ENCODE data around the gene KIF3A. TPM values are rescaled to one million over a fixed set of nuclear protein-coding genes. Genes with fewer than 3 reads are reported as not detected.

Gene KIF3A
- total RNA-seq, 1 experiment from 2014 or later, result 12.7 TPM

DNA sequence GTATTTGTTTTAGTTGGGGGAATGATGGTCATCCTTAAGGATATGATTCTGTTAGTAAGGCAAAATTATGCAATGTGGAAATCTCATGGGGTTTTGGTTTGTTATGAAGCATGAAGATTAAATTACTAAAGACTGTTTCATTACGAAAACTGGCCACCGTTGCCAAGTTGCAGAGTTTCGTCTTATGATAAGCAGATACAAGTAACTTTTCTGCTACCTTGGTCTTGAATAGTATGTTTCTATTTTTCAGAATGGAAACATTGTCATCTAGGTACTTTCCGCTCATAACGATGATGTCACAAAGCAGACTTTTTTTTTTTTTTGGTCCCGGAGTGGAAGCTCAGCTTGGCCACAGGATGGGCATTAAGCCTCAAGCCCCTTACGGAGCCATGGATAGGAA is 14.1 kb upstream of the KIF3A start:
- H3K27ac ChIP-seq (ENCODE audit: low read depth, low read length), result no peak overlapping the region
- no peaks in the 10 kb centered on the region for H3K27me3 ChIP-seq (ENCODE audit: insufficient read depth, low read length)
- H3K79me2 ChIP-seq (ENCODE audit: insufficient read depth, low read length), result no peaks in the 10 kb centered on the region
- no peak overlapping the region for H3K9ac ChIP-seq (ENCODE audit: low read length)
- DNase-seq (ENCODE audit: low read depth, low spot score) (no peak), ATAC-seq (no peak)
- peaks cover 2 to 10% of the 10 kb centered on the region in 2 experiments; a peak in 3 of 4 replicates for H3K4me1 ChIP-seq (ENCODE audit: control insufficient read depth in 1 of 2, insufficient read depth in 2 of 2, low read length in 2 of 2)
- no peak overlapping the region for H3K4me3 ChIP-seq (replicated peaks in 1 of 2; ENCODE audit: low read depth in 1 of 2, low read length in 2 of 2)
- H2AFZ ChIP-seq (ENCODE audit: low read depth, low read length, poor library complexity, severe bottlenecking), result no peak overlapping the region
- H3K9me3 ChIP-seq (ENCODE audit: control insufficient read depth in 1 of 2, insufficient read depth in 1 of 2, low read depth in 1 of 2, low read length in 2 of 2), result no peaks in the 10 kb centered on the region
- H3K4me2 ChIP-seq (ENCODE audit: low read length), result no peak overlapping the region
- intact Hi-C loops (cut with micrococcal nuclease), result no loop called here
- ChIA-PET RAD21 (ENCODE audit: low non-redundant PET in 1 of 2, low total read pairs in 2 of 2, uncharacterized antibody in 2 of 2, unreplicated experiment in 2 of 2) (no interaction called here), POLR2A (no interaction called here), CTCF (interaction anchor here (0.6 kb wide), 1 partner anchor 225 kb away, joined by 3 read pairs; no protein-coding TSS in a partner anchor)
- no peaks in the 10 kb centered on the region for H4K20me1 ChIP-seq (ENCODE audit: insufficient read depth)
- TF ChIP-seq SIN3A (IDR thresholded peaks at IDR 0.05; ENCODE audit: low read depth) (no peak), CBX3 (IDR thresholded peaks at IDR 0.05; ENCODE audit: low read depth) (no peak), ZNF274 (IDR thresholded peaks at IDR 0.05; ENCODE audit: low read depth, low read length) (no peak), JUND (IDR thresholded peaks at IDR 0.05) (no peak)
- no peaks in the 10 kb centered on the region for H3K36me3 ChIP-seq (ENCODE audit: control insufficient read depth in 1 of 2, insufficient read depth in 2 of 2, low read length in 2 of 2)
- no TSS peak for BruUV-seq (replicated peaks)
- H3K9me2 ChIP-seq (ENCODE audit: insufficient read depth), result no peaks in the 10 kb centered on the region

DNA sequence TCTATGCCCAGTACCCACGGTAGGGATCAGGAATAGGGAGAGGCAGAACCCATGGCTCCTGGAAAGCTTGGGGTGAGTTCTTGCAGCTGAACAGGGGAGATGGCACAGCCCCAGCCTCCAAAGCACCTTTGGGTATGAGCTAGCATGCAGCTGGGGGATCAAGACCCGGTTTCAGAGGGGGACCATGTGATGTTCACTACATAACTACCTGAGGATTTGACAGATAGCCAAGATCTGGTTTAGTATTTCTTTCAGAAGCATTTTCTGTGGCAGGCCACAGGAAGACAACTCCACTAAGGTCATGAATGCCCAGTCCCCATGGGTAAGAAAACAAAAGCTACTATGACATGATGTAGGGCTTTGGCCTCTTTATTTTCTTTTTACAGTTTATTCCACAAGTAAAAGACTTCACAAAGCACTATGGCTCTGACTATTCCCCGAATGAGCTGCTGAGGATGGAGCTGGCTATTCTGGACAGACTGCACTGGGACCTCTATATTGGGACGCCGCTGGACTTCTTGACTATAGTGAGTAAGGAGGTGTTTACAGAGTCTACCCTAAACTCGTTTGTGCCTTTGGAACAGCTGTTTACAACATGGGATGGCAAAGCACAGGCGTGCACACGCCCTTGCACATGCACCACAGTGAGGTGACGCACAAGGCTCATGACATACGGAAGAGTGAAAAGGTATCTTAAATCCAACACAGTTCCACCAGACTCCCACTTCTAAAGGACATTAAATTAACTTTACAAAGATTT is 13.3 kb upstream of the KIF3A start:
- CTCF ChIA-PET, result interaction anchor here (0.6 kb wide), 1 partner anchor 224 kb away, joined by 3 read pairs; no protein-coding TSS in a partner anchor

More for the DNA sequence above, 13.3 kb upstream of the KIF3A start:
- Histone ChIP-seq H3K9me2 (ENCODE audit: insufficient read depth) (no peaks in the 10 kb centered on the region), H3K9me3 (ENCODE audit: control insufficient read depth in 1 of 2, insufficient read depth in 1 of 2, low read depth in 1 of 2, low read length in 2 of 2) (no peaks in the 10 kb centered on the region), H3K9ac (ENCODE audit: low read length) (no peak overlapping the region), H3K4me2 (ENCODE audit: low read length) (no peak overlapping the region), H3K27ac (ENCODE audit: low read depth, low read length) (no peak overlapping the region), H3K27me3 (ENCODE audit: insufficient read depth, low read length) (no peaks in the 10 kb centered on the region), H3K4me3 (replicated peaks in 1 of 2; ENCODE audit: low read depth in 1 of 2, low read length in 2 of 2) (no peak overlapping the region), H3K36me3 (ENCODE audit: control insufficient read depth in 1 of 2, insufficient read depth in 2 of 2, low read length in 2 of 2) (no peaks in the 10 kb centered on the region), H3K4me1 (ENCODE audit: control insufficient read depth in 1 of 2, insufficient read depth in 2 of 2, low read length in 2 of 2) (peaks cover 8 to 14% of the 10 kb centered on the region in 2 experiments; a peak in 3 of 4 replicates), H4K20me1 (ENCODE audit: insufficient read depth) (no peaks in the 10 kb centered on the region), H2AFZ (ENCODE audit: low read depth, low read length, poor library complexity, severe bottlenecking) (no peak overlapping the region), H3K79me2 (ENCODE audit: insufficient read depth, low read length) (no peaks in the 10 kb centered on the region)
- ATAC-seq (no peak), DNase-seq (ENCODE audit: low read depth, low spot score) (no peak)
- RAD21 ChIA-PET (ENCODE audit: low non-redundant PET in 1 of 2, low total read pairs in 2 of 2, uncharacterized antibody in 2 of 2, unreplicated experiment in 2 of 2), result no interaction called here
- TF ChIP-seq JUND (IDR thresholded peaks at IDR 0.05) (no peak), ZFX (IDR thresholded peaks at IDR 0.05) (no peak), EZH2phosphoT487 (IDR thresholded peaks at IDR 0.05; ENCODE audit: borderline replicate concordance) (no peak), POLR2A (IDR thresholded peaks at IDR 0.05; ENCODE audit: borderline replicate concordance, extremely low read depth, insufficient read depth, insufficient read length) (no peak), SP1 (IDR thresholded peaks at IDR 0.05; ENCODE audit: low read depth) (no peak), POLR2AphosphoS5 (IDR thresholded peaks at IDR 0.05; ENCODE audit: low read depth, low read length) (no peak), ELF1 (IDR thresholded peaks at IDR 0.05; ENCODE audit: borderline replicate concordance, low read depth) (no peak), SIN3A (IDR thresholded peaks at IDR 0.05; ENCODE audit: low read depth) (no peak), SRF (IDR thresholded peaks at IDR 0.05; ENCODE audit: low read depth) (no peak), ATF3 (IDR thresholded peaks at IDR 0.05) (no peak), CEBPB (IDR thresholded peaks at IDR 0.05; ENCODE audit: low read depth) (no peak)
- TF ChIP-seq, protein P1, sequence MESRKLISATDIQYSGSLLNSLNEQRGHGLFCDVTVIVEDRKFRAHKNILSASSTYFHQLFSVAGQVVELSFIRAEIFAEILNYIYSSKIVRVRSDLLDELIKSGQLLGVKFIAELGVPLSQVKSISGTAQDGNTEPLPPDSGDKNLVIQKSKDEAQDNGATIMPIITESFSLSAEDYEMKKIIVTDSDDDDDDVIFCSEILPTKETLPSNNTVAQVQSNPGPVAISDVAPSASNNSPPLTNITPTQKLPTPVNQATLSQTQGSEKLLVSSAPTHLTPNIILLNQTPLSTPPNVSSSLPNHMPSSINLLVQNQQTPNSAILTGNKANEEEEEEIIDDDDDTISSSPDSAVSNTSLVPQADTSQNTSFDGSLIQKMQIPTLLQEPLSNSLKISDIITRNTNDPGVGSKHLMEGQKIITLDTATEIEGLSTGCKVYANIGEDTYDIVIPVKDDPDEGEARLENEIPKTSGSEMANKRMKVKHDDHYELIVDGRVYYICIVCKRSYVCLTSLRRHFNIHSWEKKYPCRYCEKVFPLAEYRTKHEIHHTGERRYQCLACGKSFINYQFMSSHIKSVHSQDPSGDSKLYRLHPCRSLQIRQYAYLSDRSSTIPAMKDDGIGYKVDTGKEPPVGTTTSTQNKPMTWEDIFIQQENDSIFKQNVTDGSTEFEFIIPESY (IDR thresholded peaks at IDR 0.05; ENCODE audit: extremely low read depth, insufficient replicate concordance, low read length), result no peak
- TF ChIP-seq, protein P2, sequence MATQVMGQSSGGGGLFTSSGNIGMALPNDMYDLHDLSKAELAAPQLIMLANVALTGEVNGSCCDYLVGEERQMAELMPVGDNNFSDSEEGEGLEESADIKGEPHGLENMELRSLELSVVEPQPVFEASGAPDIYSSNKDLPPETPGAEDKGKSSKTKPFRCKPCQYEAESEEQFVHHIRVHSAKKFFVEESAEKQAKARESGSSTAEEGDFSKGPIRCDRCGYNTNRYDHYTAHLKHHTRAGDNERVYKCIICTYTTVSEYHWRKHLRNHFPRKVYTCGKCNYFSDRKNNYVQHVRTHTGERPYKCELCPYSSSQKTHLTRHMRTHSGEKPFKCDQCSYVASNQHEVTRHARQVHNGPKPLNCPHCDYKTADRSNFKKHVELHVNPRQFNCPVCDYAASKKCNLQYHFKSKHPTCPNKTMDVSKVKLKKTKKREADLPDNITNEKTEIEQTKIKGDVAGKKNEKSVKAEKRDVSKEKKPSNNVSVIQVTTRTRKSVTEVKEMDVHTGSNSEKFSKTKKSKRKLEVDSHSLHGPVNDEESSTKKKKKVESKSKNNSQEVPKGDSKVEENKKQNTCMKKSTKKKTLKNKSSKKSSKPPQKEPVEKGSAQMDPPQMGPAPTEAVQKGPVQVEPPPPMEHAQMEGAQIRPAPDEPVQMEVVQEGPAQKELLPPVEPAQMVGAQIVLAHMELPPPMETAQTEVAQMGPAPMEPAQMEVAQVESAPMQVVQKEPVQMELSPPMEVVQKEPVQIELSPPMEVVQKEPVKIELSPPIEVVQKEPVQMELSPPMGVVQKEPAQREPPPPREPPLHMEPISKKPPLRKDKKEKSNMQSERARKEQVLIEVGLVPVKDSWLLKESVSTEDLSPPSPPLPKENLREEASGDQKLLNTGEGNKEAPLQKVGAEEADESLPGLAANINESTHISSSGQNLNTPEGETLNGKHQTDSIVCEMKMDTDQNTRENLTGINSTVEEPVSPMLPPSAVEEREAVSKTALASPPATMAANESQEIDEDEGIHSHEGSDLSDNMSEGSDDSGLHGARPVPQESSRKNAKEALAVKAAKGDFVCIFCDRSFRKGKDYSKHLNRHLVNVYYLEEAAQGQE (IDR thresholded peaks at IDR 0.05; ENCODE audit: low read depth), result no peak
- no TSS peak for BruUV-seq (replicated peaks)
- intact Hi-C loops (cut with micrococcal nuclease), result no loop called here
- POLR2A ChIA-PET, result no interaction called here
